Measurements from ENCODE around the gene GSG1L.
A peak's percentile ranks its signal among the peaks of the same experiment; 100 is the strongest.

DNA sequence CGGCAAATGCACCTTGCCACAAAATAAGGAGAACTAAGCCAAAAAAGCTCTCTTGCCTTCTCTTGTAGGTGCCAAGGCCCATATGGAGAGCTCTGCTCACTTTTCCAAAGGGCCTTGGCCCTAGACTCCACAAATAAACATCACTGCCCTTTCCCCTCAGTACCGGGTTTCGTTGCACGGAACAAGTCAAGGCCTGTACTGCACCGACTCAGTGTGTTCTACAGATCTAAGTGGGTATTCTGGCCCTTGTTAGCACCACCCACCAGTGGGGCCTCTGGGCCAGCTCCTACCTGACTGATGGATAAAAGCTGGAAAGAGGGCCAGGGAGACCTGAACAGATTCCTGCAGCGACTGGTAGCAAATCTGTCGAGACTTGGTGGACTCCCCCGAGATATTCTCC is 43.7 kb upstream of the GSG1L start:
- TF ChIP-seq YY1 (IDR thresholded peaks at IDR 0.05) = no peak
- no peak for TF ChIP-seq TAF1 (conservative IDR thresholded peaks at IDR 0.05)
- TF ChIP-seq, protein P1, sequence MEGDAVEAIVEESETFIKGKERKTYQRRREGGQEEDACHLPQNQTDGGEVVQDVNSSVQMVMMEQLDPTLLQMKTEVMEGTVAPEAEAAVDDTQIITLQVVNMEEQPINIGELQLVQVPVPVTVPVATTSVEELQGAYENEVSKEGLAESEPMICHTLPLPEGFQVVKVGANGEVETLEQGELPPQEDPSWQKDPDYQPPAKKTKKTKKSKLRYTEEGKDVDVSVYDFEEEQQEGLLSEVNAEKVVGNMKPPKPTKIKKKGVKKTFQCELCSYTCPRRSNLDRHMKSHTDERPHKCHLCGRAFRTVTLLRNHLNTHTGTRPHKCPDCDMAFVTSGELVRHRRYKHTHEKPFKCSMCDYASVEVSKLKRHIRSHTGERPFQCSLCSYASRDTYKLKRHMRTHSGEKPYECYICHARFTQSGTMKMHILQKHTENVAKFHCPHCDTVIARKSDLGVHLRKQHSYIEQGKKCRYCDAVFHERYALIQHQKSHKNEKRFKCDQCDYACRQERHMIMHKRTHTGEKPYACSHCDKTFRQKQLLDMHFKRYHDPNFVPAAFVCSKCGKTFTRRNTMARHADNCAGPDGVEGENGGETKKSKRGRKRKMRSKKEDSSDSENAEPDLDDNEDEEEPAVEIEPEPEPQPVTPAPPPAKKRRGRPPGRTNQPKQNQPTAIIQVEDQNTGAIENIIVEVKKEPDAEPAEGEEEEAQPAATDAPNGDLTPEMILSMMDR (IDR thresholded peaks at IDR 0.05; ENCODE audit: low read depth, low read length, missing input control) = no peak
- TF ChIP-seq, protein P2, sequence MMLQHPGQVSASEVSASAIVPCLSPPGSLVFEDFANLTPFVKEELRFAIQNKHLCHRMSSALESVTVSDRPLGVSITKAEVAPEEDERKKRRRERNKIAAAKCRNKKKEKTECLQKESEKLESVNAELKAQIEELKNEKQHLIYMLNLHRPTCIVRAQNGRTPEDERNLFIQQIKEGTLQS (IDR thresholded peaks at IDR 0.05) = no peak
- no peak for TF ChIP-seq EGR1 (IDR thresholded peaks at IDR 0.05; ENCODE audit: low read depth in 2 of 2)
- TF ChIP-seq, protein P3, sequence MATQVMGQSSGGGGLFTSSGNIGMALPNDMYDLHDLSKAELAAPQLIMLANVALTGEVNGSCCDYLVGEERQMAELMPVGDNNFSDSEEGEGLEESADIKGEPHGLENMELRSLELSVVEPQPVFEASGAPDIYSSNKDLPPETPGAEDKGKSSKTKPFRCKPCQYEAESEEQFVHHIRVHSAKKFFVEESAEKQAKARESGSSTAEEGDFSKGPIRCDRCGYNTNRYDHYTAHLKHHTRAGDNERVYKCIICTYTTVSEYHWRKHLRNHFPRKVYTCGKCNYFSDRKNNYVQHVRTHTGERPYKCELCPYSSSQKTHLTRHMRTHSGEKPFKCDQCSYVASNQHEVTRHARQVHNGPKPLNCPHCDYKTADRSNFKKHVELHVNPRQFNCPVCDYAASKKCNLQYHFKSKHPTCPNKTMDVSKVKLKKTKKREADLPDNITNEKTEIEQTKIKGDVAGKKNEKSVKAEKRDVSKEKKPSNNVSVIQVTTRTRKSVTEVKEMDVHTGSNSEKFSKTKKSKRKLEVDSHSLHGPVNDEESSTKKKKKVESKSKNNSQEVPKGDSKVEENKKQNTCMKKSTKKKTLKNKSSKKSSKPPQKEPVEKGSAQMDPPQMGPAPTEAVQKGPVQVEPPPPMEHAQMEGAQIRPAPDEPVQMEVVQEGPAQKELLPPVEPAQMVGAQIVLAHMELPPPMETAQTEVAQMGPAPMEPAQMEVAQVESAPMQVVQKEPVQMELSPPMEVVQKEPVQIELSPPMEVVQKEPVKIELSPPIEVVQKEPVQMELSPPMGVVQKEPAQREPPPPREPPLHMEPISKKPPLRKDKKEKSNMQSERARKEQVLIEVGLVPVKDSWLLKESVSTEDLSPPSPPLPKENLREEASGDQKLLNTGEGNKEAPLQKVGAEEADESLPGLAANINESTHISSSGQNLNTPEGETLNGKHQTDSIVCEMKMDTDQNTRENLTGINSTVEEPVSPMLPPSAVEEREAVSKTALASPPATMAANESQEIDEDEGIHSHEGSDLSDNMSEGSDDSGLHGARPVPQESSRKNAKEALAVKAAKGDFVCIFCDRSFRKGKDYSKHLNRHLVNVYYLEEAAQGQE (IDR thresholded peaks at IDR 0.05) = no peak
- no peak for TF ChIP-seq GABPA (IDR thresholded peaks at IDR 0.05 in 1 of 2, conservative IDR thresholded peaks at IDR 0.05 in 1 of 2)
- peak in 1 of 2 donors; percentile 16 for TF ChIP-seq RXRA (IDR thresholded peaks at IDR 0.05)
- TF ChIP-seq, protein P4, sequence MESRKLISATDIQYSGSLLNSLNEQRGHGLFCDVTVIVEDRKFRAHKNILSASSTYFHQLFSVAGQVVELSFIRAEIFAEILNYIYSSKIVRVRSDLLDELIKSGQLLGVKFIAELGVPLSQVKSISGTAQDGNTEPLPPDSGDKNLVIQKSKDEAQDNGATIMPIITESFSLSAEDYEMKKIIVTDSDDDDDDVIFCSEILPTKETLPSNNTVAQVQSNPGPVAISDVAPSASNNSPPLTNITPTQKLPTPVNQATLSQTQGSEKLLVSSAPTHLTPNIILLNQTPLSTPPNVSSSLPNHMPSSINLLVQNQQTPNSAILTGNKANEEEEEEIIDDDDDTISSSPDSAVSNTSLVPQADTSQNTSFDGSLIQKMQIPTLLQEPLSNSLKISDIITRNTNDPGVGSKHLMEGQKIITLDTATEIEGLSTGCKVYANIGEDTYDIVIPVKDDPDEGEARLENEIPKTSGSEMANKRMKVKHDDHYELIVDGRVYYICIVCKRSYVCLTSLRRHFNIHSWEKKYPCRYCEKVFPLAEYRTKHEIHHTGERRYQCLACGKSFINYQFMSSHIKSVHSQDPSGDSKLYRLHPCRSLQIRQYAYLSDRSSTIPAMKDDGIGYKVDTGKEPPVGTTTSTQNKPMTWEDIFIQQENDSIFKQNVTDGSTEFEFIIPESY (IDR thresholded peaks at IDR 0.05) = no peak
- no peak for TF ChIP-seq RAD21 (IDR thresholded peaks at IDR 0.05)
- TF ChIP-seq HNF4G (IDR thresholded peaks at IDR 0.05) = no peak
- TF ChIP-seq JUND (IDR thresholded peaks at IDR 0.05) = no peak
